ENCODE measurements around the gene KCNC1.

- TF ChIP-seq CTCF (IDR thresholded peaks at IDR 0.05; ENCODE audit: poor library complexity, severe bottlenecking) = no peak
- no peak for TF ChIP-seq RAD21 (conservative IDR thresholded peaks at IDR 0.05)
- no peak for TF ChIP-seq EZH2 (IDR thresholded peaks at IDR 0.05; ENCODE audit: borderline replicate concordance, insufficient read depth, low read length, poor library complexity, severe bottlenecking)
- TF ChIP-seq POLR2AphosphoS5 (IDR thresholded peaks at IDR 0.05) = no peak
- no peak for TF ChIP-seq SMC3 (conservative IDR thresholded peaks at IDR 0.05; ENCODE audit: poor library complexity)
- TF ChIP-seq TAF1 (IDR thresholded peaks at IDR 0.05; ENCODE audit: low read depth) = no peak
- TF ChIP-seq EP300 (conservative IDR thresholded peaks at IDR 0.05; ENCODE audit: poor library complexity, severe bottlenecking) = no peak
- TF ChIP-seq REST (IDR thresholded peaks at IDR 0.05; ENCODE audit: borderline replicate concordance) = no peak
These were observed 7.4 kb downstream of the KCNC1 start for GRCh38 chr11:17742019-17742418.
